HG03565 (cell line): ENCODE results near the gene EFL1.
"Not testable (repeated sequence)": the region's sequence is repeated elsewhere in the genome, so short reads cannot be mapped to it uniquely, and the experiment has no call there.

Experiments
- ATAC-seq: cut with Tn5 transposase; IDR thresholded peaks from one replicate; pipeline ENCODE4 v1.9.1; 2021; ENCODE audit warnings: mild to moderate bottlenecking, moderate library complexity; ENCODE audit not compliant: unreplicated experiment

EFL1 gene

GRCh38 chr15:82262422-82263026, at the start of gene EFL1, which contains the start of gene SAXO2:
TSS of gene EFL1 (minus strand) at chr15:82262734. CDS start at chr15:82261778, 956 bp downstream.
TSS of gene SAXO2 (plus strand) at chr15:82262818. CDS start at chr15:82262880, 62 bp downstream.
- peak; percentile 92 for ATAC-seq

DNA sequence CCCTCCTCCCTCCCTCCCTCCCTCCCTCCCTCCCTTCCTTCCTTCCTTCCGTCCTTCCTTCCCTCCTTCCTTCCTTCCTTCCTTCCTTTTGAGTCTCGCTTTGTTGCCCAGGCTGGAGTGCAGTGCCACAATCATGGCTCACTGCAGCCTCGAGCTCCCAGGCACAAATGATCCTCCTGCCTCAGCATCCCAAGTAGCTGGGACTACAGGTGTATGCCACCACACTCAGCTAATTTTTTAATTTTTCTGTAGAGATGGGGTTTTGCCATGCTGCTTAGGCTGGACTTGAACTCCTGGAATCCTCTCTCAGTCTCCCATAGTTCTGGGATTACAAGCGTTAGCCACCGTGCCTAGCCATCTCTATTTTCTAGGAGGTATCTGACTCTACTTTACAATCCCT, 48.8 kb upstream of the EFL1 start:
- ATAC-seq: not testable (repeated sequence)

GRCh38 chr15:82309802-82310201, 47.3 kb upstream of the EFL1 start:
- ATAC-seq: no peak

- no peak for ATAC-seq
Observed at GRCh38 chr15:82307714-82308081, 45.2 kb upstream of the EFL1 start.

DNA sequence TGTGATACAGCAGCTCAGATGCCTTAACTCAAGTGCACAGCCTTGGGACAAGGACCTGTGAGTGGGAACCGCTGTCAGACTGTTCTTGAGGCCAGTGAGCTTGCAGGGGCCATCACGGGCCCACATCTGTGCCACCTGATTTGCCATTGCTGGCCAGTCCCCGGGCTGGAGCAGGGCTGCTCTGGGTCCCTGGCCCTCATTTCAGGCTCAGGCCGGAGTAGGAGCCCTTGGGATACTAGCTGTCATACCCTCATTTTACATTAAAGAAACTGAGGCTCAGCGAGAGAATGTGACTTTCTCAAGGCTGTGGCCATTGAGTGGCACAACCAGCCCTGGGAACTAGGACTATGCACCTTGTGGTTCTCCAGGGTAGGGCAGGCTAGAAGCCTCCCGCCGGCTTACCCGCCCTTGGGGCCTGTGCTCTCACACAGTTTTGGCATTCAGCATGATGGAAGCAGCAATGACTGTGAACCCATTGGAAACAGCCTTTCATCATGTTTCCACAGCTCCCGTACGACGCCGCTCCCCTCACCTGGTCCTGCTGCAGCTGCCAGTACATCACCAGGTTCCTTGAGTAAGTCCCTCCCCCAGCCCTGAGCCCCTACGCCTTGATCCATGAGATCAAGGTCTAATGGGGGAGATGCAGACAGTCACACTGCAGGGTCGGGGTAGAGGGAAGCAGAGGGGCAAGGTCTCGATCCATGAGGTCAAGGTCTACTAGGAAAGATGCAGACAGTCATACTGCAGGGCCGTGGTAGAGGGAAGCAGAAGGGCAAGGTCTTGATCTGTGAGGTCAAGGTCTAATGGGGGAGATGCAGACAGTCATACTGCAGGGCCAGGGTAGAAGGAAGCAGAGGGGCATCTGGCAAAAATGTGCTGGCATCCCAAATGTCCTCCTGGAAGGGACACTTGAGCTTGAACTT, 44.5 kb upstream of the EFL1 start:
- ATAC-seq: no peak

DNA sequence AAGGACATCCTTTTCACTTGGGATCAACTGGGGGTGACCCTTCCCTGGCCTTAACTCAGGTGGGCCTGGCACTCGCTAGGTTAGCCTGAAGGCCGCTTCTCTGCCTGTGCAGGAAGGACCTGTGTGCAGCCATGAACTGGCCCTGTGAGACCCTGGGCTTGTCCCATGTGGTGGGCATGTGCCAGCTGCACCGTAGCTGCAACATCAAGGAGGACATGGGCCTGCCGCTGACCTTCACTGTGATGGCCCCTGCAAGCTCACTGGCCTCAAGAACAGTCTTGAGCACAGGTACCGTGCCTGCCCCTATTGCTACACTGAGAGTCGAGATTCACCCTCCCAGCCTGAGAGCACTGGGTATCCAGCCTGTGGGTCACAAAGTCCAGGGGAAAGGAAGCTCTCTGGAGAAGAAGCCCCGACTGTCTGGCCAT, 43.1 kb upstream of the EFL1 start:
- ATAC-seq: no peak

DNA sequence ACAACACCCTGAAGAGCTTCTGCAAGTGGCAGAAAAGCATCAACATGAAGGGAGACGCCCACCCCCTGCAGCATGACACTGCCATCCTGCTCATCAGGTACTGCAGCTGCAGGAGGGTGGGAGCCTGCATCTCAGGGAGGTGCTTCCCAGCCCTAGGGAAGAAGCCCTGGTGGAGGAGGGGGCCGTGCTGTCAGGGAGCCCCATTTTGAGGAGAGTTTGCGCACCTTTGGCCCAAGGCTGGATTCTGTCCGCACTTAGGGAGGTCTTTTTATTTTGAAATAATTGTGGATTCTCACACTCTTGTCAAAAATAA, 42.2 kb upstream of the EFL1 start:
- ATAC-seq: no peak

- no peak for ATAC-seq
Observed at GRCh38 chr15:82303956-82304777, 41.6 kb upstream of the EFL1 start.

GRCh38 chr15:82301296-82302016, 38.9 kb upstream of the EFL1 start:
- ATAC-seq: no peak

- no peak for ATAC-seq
Observed at GRCh38 chr15:82300883-82301282, 38.3 kb upstream of the EFL1 start.

DNA sequence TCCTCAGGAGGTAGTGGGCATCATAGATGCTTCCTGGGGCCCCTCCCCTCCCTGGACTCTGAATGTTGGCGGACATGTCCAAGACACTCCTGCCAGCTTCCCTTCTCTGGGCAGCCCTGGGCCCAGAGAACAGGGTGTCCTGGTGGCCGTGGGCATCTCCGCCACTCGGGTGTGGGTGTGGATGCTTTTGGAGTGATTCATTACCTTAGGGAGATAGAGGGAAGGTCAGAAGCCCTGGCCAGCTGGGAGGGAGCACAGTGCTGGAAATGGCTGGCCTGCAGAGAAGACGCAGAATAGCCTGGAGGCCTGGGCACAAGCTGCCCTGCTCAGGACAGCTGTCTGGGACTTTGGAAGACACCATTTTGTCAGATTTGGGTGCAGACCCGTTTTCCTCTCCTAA, 37.8 kb upstream of the EFL1 start:
- ATAC-seq: not testable (repeated sequence)

DNA sequence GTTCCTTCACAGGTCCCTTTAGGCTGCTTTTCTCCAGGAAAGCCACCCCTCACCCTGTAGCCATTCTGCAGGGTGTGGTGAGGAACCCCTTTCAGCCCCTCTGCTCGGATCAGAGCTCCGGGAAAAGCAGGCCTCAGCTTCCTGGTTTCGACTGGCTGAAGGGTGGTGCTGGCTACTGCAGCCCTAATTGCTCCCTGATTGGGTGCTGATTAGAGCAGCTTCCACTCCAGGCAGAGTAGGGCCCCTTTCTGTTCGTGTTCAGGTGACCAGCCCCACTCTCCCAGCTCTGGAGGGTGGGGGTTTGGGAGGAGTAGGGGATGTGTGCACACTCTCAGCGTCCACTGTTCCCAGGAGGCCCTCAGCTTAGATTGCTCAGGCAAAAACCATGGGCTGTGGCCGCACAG, 37.0 kb upstream of the EFL1 start:
- ATAC-seq: not testable (repeated sequence)

GRCh38 chr15:82298520-82298919, 36.0 kb upstream of the EFL1 start:
- ATAC-seq: no peak

GRCh38 chr15:82298032-82298431, 35.5 kb upstream of the EFL1 start:
- no peak for ATAC-seq

DNA sequence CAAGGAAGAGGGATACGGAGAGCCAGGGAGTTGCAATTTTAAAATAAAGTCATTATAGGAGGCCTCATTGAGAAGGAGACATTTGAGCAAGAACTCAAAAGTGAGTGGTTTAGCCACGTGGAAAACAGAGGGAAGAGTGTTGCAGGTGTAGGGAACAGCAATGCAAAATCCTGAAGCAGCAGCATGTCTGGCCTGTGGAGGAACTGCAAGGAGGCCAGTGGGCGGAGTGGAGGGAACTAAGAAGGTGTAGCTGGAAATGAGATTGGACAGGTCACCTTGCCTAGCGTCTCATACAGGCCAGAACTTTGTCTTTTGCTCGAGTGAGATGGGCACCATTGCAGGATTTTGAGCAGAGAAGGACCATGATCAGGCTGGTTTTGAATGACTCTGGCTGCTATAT, 35.0 kb upstream of the EFL1 start:
- ATAC-seq: no peak

DNA sequence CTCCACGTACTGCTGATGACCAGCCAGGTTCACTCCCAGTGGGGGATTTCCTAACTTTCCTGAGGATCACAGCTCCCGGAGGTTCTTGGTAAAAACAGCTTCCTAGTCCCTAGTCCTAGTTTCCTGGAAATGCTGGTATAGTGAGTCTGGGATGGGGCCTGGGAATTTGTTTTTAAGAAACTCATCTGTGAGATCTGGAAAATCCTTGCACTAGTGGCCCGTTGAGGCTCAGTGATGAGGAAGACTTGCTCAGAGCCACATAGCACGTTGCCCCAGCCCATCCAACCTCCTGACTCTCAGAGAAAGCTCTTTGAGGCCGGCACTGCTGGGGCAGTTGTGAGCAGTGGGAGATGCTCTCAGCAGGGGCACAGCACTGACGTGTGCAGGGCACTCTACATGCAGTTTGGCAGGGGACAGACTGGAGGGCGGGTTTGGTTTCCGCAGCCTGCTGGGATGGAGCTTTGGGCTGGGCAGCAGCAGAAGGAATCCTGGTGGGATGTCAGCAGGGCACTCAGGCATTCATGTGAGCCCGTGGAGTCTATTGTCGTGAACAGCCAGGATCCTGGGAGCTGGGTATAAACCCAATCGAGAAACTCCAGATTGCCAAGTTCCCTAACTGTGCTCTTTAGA, 31.6 kb upstream of the EFL1 start:
- no peak for ATAC-seq

DNA sequence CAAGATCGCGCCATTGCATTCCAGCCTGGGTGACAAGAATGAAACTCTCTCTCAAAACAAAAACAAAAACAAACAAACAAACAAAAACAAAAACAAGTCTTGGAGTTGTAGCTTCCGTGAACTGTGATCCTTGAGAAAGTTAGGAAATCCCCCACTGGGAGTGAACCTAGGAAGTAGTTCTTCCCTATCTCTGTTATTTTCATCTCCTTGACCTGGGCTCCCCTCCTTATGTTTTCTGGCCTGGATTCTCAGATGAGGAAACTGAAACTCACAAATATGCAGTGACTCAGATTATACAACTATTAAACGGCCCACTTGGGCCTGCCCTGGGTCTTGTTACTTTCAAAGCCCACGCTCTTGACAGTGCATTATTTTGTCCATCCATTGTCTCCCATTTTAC, 29.7 kb upstream of the EFL1 start:
- no peak for ATAC-seq

GRCh38 chr15:82288202-82288601, 25.7 kb upstream of the EFL1 start:
- not testable (repeated sequence) for ATAC-seq

- ATAC-seq: peak; percentile 87
Observed at GRCh38 chr15:82286475-82286874, 23.9 kb upstream of the EFL1 start.

GRCh38 chr15:82284381-82284780, 21.8 kb upstream of the EFL1 start:
- not testable (repeated sequence) for ATAC-seq
